Measurements from ENCODE around the gene BMPER.
A peak's percentile ranks its signal among the peaks of the same experiment; 100 is the strongest.

Gene BMPER

GRCh38 chr7:34139086-34139485 is 233.7 kb downstream of the BMPER start (continued):
- TF ChIP-seq, protein P1, sequence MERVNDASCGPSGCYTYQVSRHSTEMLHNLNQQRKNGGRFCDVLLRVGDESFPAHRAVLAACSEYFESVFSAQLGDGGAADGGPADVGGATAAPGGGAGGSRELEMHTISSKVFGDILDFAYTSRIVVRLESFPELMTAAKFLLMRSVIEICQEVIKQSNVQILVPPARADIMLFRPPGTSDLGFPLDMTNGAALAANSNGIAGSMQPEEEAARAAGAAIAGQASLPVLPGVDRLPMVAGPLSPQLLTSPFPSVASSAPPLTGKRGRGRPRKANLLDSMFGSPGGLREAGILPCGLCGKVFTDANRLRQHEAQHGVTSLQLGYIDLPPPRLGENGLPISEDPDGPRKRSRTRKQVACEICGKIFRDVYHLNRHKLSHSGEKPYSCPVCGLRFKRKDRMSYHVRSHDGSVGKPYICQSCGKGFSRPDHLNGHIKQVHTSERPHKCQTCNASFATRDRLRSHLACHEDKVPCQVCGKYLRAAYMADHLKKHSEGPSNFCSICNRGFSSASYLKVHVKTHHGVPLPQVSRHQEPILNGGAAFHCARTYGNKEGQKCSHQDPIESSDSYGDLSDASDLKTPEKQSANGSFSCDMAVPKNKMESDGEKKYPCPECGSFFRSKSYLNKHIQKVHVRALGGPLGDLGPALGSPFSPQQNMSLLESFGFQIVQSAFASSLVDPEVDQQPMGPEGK (CRISPR knock-in tag; IDR thresholded peaks at IDR 0.05; ENCODE audit: borderline replicate concordance): no peak
- TF ChIP-seq ARNTL (CRISPR knock-in tag; IDR thresholded peaks at IDR 0.05; ENCODE audit: borderline replicate concordance, low read depth) (no peak), ESRRG (CRISPR knock-in tag; IDR thresholded peaks at IDR 0.05) (no peak)
- TF ChIP-seq, protein P2, sequence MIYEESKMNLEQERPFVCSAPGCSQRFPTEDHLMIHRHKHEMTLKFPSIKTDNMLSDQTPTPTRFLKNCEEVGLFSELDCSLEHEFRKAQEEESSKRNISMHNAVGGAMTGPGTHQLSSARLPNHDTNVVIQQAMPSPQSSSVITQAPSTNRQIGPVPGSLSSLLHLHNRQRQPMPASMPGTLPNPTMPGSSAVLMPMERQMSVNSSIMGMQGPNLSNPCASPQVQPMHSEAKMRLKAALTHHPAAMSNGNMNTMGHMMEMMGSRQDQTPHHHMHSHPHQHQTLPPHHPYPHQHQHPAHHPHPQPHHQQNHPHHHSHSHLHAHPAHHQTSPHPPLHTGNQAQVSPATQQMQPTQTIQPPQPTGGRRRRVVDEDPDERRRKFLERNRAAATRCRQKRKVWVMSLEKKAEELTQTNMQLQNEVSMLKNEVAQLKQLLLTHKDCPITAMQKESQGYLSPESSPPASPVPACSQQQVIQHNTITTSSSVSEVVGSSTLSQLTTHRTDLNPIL (CRISPR knock-in tag; IDR thresholded peaks at IDR 0.05; ENCODE audit: low read depth): no peak

DNA sequence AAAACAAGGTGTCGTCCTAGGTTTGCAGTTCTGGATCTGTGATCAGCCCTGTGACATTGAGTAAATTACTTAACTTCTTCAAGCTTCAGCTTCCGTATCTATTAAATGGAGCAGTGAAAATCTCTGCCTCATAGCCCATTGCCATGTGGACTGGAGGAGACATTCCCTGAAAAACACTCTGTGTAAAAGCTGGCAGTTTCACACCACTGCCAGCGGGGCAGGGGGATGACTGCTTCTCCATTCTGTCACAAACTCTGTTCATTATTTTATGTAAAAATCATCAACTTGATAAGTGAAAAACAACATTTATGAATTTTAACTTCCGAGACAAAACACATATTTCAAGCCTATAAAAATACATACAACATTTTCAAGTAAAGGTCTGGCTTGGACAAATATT is 234.7 kb downstream of the BMPER start:
- TF ChIP-seq RARB (CRISPR knock-in tag; IDR thresholded peaks at IDR 0.05) (no peak), ZC3H10 (CRISPR knock-in tag; IDR thresholded peaks at IDR 0.05) (no peak), ISL1 (CRISPR knock-in tag; IDR thresholded peaks at IDR 0.05) (no peak), ZFP3 (CRISPR knock-in tag; IDR thresholded peaks at IDR 0.05) (no peak), GLIS3 (CRISPR knock-in tag; IDR thresholded peaks at IDR 0.05) (no peak), OSR1 (CRISPR knock-in tag; IDR thresholded peaks at IDR 0.05) (no peak), ESRRG (CRISPR knock-in tag; IDR thresholded peaks at IDR 0.05) (no peak), CSRNP3 (CRISPR knock-in tag; IDR thresholded peaks at IDR 0.05) (no peak), PPARA (CRISPR knock-in tag; IDR thresholded peaks at IDR 0.05; ENCODE audit: borderline replicate concordance) (no peak), CSDC2 (CRISPR knock-in tag; IDR thresholded peaks at IDR 0.05) (no peak), TCF4 (CRISPR knock-in tag; IDR thresholded peaks at IDR 0.05; ENCODE audit: borderline replicate concordance) (no peak), ARNTL (CRISPR knock-in tag; IDR thresholded peaks at IDR 0.05; ENCODE audit: borderline replicate concordance, low read depth) (no peak), ZFP30 (CRISPR knock-in tag; IDR thresholded peaks at IDR 0.05) (no peak), ZNF565 (CRISPR knock-in tag; conservative IDR thresholded peaks at IDR 0.05; ENCODE audit: low read depth) (no peak), BACH2 (CRISPR knock-in tag; IDR thresholded peaks at IDR 0.05; ENCODE audit: borderline replicate concordance) (no peak)
- TF ChIP-seq, protein P2 (CRISPR knock-in tag; IDR thresholded peaks at IDR 0.05; ENCODE audit: low read depth): no peak
- TF ChIP-seq, protein P3, sequence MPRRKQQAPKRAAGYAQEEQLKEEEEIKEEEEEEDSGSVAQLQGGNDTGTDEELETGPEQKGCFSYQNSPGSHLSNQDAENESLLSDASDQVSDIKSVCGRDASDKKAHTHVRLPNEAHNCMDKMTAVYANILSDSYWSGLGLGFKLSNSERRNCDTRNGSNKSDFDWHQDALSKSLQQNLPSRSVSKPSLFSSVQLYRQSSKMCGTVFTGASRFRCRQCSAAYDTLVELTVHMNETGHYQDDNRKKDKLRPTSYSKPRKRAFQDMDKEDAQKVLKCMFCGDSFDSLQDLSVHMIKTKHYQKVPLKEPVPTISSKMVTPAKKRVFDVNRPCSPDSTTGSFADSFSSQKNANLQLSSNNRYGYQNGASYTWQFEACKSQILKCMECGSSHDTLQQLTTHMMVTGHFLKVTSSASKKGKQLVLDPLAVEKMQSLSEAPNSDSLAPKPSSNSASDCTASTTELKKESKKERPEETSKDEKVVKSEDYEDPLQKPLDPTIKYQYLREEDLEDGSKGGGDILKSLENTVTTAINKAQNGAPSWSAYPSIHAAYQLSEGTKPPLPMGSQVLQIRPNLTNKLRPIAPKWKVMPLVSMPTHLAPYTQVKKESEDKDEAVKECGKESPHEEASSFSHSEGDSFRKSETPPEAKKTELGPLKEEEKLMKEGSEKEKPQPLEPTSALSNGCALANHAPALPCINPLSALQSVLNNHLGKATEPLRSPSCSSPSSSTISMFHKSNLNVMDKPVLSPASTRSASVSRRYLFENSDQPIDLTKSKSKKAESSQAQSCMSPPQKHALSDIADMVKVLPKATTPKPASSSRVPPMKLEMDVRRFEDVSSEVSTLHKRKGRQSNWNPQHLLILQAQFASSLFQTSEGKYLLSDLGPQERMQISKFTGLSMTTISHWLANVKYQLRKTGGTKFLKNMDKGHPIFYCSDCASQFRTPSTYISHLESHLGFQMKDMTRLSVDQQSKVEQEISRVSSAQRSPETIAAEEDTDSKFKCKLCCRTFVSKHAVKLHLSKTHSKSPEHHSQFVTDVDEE (CRISPR knock-in tag; IDR thresholded peaks at IDR 0.05): no peak

DNA sequence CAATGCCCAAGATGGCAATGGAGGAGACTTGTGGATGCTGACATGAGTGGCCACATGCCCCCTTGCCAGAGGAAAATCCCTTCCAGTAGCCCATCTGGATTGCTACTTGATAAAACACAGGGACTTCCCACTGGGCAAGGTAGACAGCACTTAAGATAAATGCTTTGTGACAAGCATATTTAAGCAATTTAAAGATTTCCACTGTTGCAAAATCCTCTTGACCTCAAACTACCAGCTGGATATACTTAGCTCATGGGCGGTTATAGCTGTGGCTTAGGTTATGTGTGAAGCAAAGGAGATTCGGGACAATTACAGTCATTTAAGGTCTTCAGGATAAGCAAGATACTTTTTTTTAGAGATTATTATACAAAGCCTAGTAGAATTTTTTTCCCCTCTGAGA is 238.1 kb downstream of the BMPER start:
- ATAC-seq: peak; percentile 88
- TF ChIP-seq ISL1 (CRISPR knock-in tag; IDR thresholded peaks at IDR 0.05): peak; percentile 48; the same call in 1 of the 2 replicates
- TF ChIP-seq, protein P1 (CRISPR knock-in tag; IDR thresholded peaks at IDR 0.05; ENCODE audit: borderline replicate concordance): 0 out of 2 replicates have a peak, but pooled peaks have one; percentile 36
- TF ChIP-seq SNAI2 (CRISPR knock-in tag; IDR thresholded peaks at IDR 0.05): no peak

More for the DNA sequence above, 234.7 kb downstream of the BMPER start:
- no peak for ATAC-seq

Measured in SK-N-SH treated with all-trans-retinoic acid at 6 μM for 48 hours (cell line).